WTC11 (cell line): ENCODE results near the gene AKNAD1. TPM values are rescaled to one million over a fixed set of nuclear protein-coding genes. Genes with fewer than 3 reads are reported as not detected.

ENCODE experiments used
- ATAC-seq: fragments of 200-7000 bp; cut with Tn5 transposase; 2 replicates; pipeline ENCODE4 v1.10.0; 2021; ENCODE audit warnings: mild to moderate bottlenecking, moderate library complexity
- CTCF ChIA-PET: fragments of 300-600 bp; sonication (Branson Sonifier 250); formaldehyde crosslinking; loops from one replicate; lab custom pipeline; 2021; ENCODE audit warnings: antibody characterized with exemption; lab: Charles Lee
- POLR2A ChIA-PET: fragments of 350-600 bp; sonication (Branson Sonifier 250); formaldehyde crosslinking; loops from one replicate; lab custom pipeline; 2021; ENCODE audit warnings: antibody characterized with exemption; lab: Charles Lee
- DNase-seq: peaks from one replicate; pipeline ENCODE4 v3.0.0; 2021; ENCODE audit warnings: low spot score
- H3K27ac Mint-ChIP-seq: 2 replicates; pipeline ENCODE4 v1.8.0; 2021; ENCODE audit warnings: mixed read lengths
- H3K27me3 Mint-ChIP-seq: 2 replicates; pipeline ENCODE4 v1.8.0; 2021; ENCODE audit warnings: low read depth, mild to moderate bottlenecking, moderate library complexity, mixed read lengths
- H3K36me3 Mint-ChIP-seq: 2 replicates; pipeline ENCODE4 v1.8.0; 2021; ENCODE audit warnings: mixed read lengths
- H3K4me1 Mint-ChIP-seq: 2 replicates; pipeline ENCODE4 v1.8.0; 2022; ENCODE audit warnings: mixed read lengths
- H3K4me3 Mint-ChIP-seq: 2 replicates; pipeline ENCODE4 v1.8.0; 2021; ENCODE audit warnings: mild to moderate bottlenecking, moderate library complexity, mixed read lengths
- H3K9me3 Mint-ChIP-seq: 2 replicates; pipeline ENCODE4 v1.8.0; 2021; ENCODE audit warnings: mixed read lengths
- AR ChIP-seq: fragments of 250-450 bp; sonication (Bioruptor Pico); IDR thresholded peaks from 2 replicates; pipeline ENCODE4 v1.9.0; 2021; ENCODE audit warnings: mild to moderate bottlenecking
- E2F1 ChIP-seq: sonication (generic); formaldehyde crosslinking; IDR thresholded peaks from 2 replicates; pipeline ENCODE4 v1.8.0; 2022; ENCODE audit warnings: mild to moderate bottlenecking, missing genetic modification reagents
- EMX1 ChIP-seq: fragments of 250-450 bp; sonication (Bioruptor Pico); IDR thresholded peaks from 2 replicates; pipeline ENCODE4 v1.8.0; 2021; ENCODE audit warnings: mild to moderate bottlenecking
- KAT7 ChIP-seq: sonication (generic); formaldehyde crosslinking; IDR thresholded peaks from 2 replicates; pipeline ENCODE4 v1.8.1; 2023; ENCODE audit warnings: missing genetic modification reagents, mild to moderate bottlenecking, borderline replicate concordance
- NFATC4 ChIP-seq: fragments of 250-450 bp; sonication (Bioruptor Pico); IDR thresholded peaks from 2 replicates; pipeline ENCODE4 v1.9.0; 2021; ENCODE audit warnings: mild to moderate bottlenecking
- NFE2L1 ChIP-seq: sonication (generic); formaldehyde crosslinking; IDR thresholded peaks from 2 replicates; pipeline ENCODE4 v1.8.1; 2023; ENCODE audit warnings: missing genetic modification reagents
- NR3C1 ChIP-seq: sonication (generic); formaldehyde crosslinking; conservative IDR thresholded peaks from 2 replicates; pipeline ENCODE4 v1.8.1; 2023; ENCODE audit warnings: low read depth, mild to moderate bottlenecking, missing genetic modification reagents
- SMAD4 ChIP-seq: sonication (generic); formaldehyde crosslinking; IDR thresholded peaks from 2 replicates; pipeline ENCODE4 v1.8.0; 2022; ENCODE audit warnings: mild to moderate bottlenecking, missing genetic modification reagents
- STAT6 ChIP-seq: sonication (generic); formaldehyde crosslinking; conservative IDR thresholded peaks from 2 replicates; pipeline ENCODE4 v1.8.1; 2023; ENCODE audit warnings: mild to moderate bottlenecking, low read depth, missing genetic modification reagents, moderate library complexity
- ZBTB21 ChIP-seq: sonication (generic); formaldehyde crosslinking; IDR thresholded peaks from 2 replicates; pipeline ENCODE4 v1.8.1; 2023; ENCODE audit warnings: mild to moderate bottlenecking, missing genetic modification reagents, borderline replicate concordance
- ZNF425 ChIP-seq: fragments of 250-450 bp; sonication (Bioruptor Pico); conservative IDR thresholded peaks from 2 replicates; pipeline ENCODE4 v1.9.0; 2021; ENCODE audit warnings: mild to moderate bottlenecking
- total RNA-seq: library from RNA; stranded (reverse); gene quantifications from 3 replicates; pipeline ENCODE4 v1.2.3, GENCODE V29; 2021
- TF ChIP-seq, protein P1 (sequence below): sonication (generic); formaldehyde crosslinking; IDR thresholded peaks from 2 replicates; pipeline ENCODE4 v1.8.1; 2023; ENCODE audit warnings: mild to moderate bottlenecking, moderate library complexity, missing genetic modification reagents
- TF ChIP-seq, protein P2 (sequence below): fragments of 250-450 bp; sonication (Bioruptor Pico); IDR thresholded peaks from 2 replicates; pipeline ENCODE4 v1.9.0; 2021; ENCODE audit warnings: mild to moderate bottlenecking, borderline replicate concordance

The AKNAD1 gene
- total RNA-seq, 1 experiment from 2014 or later: not detected

GRCh38 chr1:108858230-108858950 lies 1.5 kb upstream of the AKNAD1 start:
- ChIA-PET POLR2A (no interaction called here), CTCF (no interaction called here)
- Mint-ChIP-seq H3K27ac (no peak overlapping the region), H3K4me3 (no peak overlapping the region), H3K4me1 (no peaks in the 10 kb centered on the region), H3K36me3 (no peaks in the 10 kb centered on the region), H3K27me3 (no peaks in the 10 kb centered on the region), H3K9me3 (no peaks in the 10 kb centered on the region)
- DNase-seq: no peak
- TF ChIP-seq NR3C1 (CRISPR knock-in tag) (no peak), KAT7 (CRISPR knock-in tag) (no peak), EMX1 (CRISPR knock-in tag) (no peak), NFE2L1 (CRISPR knock-in tag) (no peak), AR (CRISPR knock-in tag) (no peak), STAT6 (CRISPR knock-in tag) (no peak)
- TF ChIP-seq, protein P1, sequence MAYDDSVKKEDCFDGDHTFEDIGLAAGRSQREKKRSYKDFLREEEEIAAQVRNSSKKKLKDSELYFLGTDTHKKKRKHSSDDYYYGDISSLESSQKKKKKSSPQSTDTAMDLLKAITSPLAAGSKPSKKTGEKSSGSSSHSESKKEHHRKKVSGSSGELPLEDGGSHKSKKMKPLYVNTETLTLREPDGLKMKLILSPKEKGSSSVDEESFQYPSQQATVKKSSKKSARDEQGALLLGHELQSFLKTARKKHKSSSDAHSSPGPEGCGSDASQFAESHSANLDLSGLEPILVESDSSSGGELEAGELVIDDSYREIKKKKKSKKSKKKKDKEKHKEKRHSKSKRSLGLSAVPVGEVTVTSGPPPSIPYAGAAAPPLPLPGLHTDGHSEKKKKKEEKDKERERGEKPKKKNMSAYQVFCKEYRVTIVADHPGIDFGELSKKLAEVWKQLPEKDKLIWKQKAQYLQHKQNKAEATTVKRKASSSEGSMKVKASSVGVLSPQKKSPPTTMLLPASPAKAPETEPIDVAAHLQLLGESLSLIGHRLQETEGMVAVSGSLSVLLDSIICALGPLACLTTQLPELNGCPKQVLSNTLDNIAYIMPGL (CRISPR knock-in tag): no peak
- TF ChIP-seq, protein P2, sequence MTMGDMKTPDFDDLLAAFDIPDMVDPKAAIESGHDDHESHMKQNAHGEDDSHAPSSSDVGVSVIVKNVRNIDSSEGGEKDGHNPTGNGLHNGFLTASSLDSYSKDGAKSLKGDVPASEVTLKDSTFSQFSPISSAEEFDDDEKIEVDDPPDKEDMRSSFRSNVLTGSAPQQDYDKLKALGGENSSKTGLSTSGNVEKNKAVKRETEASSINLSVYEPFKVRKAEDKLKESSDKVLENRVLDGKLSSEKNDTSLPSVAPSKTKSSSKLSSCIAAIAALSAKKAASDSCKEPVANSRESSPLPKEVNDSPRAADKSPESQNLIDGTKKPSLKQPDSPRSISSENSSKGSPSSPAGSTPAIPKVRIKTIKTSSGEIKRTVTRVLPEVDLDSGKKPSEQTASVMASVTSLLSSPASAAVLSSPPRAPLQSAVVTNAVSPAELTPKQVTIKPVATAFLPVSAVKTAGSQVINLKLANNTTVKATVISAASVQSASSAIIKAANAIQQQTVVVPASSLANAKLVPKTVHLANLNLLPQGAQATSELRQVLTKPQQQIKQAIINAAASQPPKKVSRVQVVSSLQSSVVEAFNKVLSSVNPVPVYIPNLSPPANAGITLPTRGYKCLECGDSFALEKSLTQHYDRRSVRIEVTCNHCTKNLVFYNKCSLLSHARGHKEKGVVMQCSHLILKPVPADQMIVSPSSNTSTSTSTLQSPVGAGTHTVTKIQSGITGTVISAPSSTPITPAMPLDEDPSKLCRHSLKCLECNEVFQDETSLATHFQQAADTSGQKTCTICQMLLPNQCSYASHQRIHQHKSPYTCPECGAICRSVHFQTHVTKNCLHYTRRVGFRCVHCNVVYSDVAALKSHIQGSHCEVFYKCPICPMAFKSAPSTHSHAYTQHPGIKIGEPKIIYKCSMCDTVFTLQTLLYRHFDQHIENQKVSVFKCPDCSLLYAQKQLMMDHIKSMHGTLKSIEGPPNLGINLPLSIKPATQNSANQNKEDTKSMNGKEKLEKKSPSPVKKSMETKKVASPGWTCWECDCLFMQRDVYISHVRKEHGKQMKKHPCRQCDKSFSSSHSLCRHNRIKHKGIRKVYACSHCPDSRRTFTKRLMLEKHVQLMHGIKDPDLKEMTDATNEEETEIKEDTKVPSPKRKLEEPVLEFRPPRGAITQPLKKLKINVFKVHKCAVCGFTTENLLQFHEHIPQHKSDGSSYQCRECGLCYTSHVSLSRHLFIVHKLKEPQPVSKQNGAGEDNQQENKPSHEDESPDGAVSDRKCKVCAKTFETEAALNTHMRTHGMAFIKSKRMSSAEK (CRISPR knock-in tag): no peak
- no peak for ATAC-seq

- ChIA-PET POLR2A (no interaction called here), CTCF (interaction anchor here (0.5 kb wide), 1 partner anchor 100 kb away, joined by 4 read pairs; no protein-coding TSS in a partner anchor)
- Mint-ChIP-seq H3K36me3 (no peaks in the 10 kb centered on the region), H3K27ac (no peak overlapping the region), H3K4me1 (no peaks in the 10 kb centered on the region), H3K9me3 (no peaks in the 10 kb centered on the region), H3K27me3 (no peaks in the 10 kb centered on the region), H3K4me3 (no peak overlapping the region)
- no peak for ATAC-seq
- DNase-seq: no peak
- no peak for TF ChIP-seq STAT6 (CRISPR knock-in tag)
- no peak for TF ChIP-seq ZNF425
- no peak for TF ChIP-seq NFATC4 (CRISPR knock-in tag)
- TF ChIP-seq ZBTB21 (CRISPR knock-in tag): no peak
- no peak for TF ChIP-seq E2F1 (CRISPR knock-in tag)
- TF ChIP-seq SMAD4: no peak
These were observed 2.5 kb downstream of the AKNAD1 start for GRCh38 chr1:108854221-108855019.
